ENCODE data around the gene CTCF. TPM values are rescaled to one million over a fixed set of nuclear protein-coding genes. Genes with fewer than 3 reads are reported as not detected.
A peak's percentile ranks its signal among the peaks of the same experiment; 100 is the strongest.

Gene CTCF
- total RNA-seq, 1 donor from 2014 or later = 25.9 TPM

GRCh38 chr16:67667817-67668494 lies 105.6 kb downstream of the CTCF start:
- peak overlapping the region; percentile 79 for H3K4me3 ChIP-seq (ENCODE audit: low read depth, low read length)
- peak; percentile 52 for DNase-seq (ENCODE audit: low read depth)
- TF ChIP-seq, protein P1, sequence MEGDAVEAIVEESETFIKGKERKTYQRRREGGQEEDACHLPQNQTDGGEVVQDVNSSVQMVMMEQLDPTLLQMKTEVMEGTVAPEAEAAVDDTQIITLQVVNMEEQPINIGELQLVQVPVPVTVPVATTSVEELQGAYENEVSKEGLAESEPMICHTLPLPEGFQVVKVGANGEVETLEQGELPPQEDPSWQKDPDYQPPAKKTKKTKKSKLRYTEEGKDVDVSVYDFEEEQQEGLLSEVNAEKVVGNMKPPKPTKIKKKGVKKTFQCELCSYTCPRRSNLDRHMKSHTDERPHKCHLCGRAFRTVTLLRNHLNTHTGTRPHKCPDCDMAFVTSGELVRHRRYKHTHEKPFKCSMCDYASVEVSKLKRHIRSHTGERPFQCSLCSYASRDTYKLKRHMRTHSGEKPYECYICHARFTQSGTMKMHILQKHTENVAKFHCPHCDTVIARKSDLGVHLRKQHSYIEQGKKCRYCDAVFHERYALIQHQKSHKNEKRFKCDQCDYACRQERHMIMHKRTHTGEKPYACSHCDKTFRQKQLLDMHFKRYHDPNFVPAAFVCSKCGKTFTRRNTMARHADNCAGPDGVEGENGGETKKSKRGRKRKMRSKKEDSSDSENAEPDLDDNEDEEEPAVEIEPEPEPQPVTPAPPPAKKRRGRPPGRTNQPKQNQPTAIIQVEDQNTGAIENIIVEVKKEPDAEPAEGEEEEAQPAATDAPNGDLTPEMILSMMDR (conservative IDR thresholded peaks at IDR 0.05; ENCODE audit: low read depth, low read length) = peak; percentile 89

- TF ChIP-seq, protein P1 (conservative IDR thresholded peaks at IDR 0.05; ENCODE audit: low read depth, low read length) = no peak
- H3K4me3 ChIP-seq (ENCODE audit: low read depth, low read length) = no peak overlapping the region
- no peak for DNase-seq (ENCODE audit: low read depth)
Observed at GRCh38 chr16:67668495-67669157, 106.3 kb downstream of the CTCF start.

- TF ChIP-seq, protein P1 (conservative IDR thresholded peaks at IDR 0.05; ENCODE audit: low read depth, low read length) = no peak
- no peak for DNase-seq (ENCODE audit: low read depth)
- H3K4me3 ChIP-seq (ENCODE audit: low read depth, low read length) = no peak overlapping the region
Observed at GRCh38 chr16:67669499-67670101, 107.3 kb downstream of the CTCF start.

GRCh38 chr16:67672306-67672705 lies 110.0 kb downstream of the CTCF start:
- DNase-seq (ENCODE audit: low read depth) = no peak
- H3K4me3 ChIP-seq (ENCODE audit: low read depth, low read length) = no peak overlapping the region
- TF ChIP-seq, protein P1 (conservative IDR thresholded peaks at IDR 0.05; ENCODE audit: low read depth, low read length) = no peak

DNA sequence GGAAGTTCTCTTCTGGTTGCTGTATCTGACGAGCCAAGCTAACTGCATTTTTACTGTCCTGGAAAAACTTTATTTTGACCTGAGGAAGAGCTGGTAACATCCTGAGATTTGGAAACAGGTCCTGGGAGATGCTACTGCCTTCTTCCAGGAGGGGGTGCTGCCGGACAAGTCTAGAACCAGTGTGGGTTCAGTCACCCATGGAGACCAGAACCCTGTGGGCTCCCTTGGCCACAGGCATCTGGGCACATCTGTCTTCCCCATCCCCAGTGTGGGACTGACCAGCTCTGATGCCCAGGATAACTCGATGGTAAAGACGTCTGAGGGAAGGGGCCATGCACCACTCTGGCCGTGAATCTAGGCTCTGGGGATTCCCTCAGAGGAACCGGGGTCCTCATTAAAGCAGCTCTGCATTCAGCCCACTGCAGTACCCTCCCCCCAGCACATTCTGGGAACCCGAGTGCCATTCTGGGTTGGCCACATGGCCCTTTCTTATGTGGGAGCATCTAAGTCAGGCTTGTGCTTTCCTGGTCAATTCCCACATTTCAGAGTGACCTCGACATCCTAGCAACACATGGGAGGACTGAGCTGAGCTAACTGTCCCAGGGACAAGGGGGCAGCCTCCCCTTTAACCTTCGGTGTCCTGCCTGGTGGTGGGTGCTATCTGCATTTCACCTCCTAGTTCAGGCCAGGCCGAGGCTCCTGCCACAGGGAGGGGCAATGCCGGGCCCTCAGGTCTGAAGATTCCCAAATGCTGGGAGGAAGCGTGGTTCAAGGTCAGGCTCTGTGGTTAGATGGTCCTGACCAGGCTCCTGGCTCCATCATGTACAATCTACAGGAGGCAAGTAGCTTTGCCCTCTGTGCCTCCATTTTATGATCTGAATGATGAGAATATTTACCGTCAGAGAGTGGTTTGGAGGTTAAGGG lies 110.7 kb downstream of the CTCF start:
- no peak overlapping the region for H3K4me3 ChIP-seq (ENCODE audit: low read depth, low read length)
- DNase-seq (ENCODE audit: low read depth) = no peak
- TF ChIP-seq, protein P1 (conservative IDR thresholded peaks at IDR 0.05; ENCODE audit: low read depth, low read length) = peak; percentile 91

DNA sequence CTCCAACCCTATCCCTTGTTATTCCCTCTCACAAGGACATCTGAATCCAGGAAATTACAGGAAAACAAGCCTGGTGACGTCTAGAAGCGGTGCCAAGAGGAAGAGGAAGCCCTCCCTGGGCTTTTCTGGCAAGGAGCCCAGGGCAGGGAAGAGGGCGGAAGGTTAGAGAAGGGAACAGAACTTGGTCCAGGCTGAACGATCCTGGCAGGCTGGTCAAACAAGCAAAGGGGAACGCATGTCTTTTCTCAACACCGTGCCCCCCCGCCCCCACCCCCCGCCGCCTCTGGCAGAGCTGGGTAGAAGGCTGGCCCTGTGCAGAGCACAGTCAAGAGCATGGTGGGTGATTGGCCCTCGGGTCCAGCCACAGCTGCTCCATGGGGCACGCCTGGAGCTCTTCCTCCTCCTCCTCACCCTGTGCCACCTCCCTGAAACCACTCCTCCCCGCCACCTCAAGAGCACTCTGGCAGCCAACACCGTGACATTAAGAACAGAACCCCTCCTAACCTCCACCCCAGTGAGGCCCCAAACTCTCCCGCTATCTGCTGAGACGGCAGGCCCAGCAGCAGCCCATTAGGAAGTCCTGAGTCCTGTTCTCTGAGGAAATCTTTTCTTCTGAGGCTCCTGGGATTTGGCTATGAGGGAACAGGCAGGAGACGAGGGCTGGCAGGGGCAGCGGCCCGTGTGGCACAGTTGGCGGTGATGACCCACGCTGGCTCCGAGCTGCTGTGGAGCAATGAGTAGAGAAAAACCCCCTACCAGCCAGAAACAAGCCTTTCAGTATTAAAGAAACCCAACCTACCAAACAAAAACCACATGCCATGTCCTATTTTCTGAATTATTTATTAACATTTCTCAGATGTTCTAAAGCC lies 111.6 kb downstream of the CTCF start:
- no peak overlapping the region for H3K4me3 ChIP-seq (ENCODE audit: low read depth, low read length)
- no peak for DNase-seq (ENCODE audit: low read depth)

More for the DNA sequence above, 111.6 kb downstream of the CTCF start:
- TF ChIP-seq, protein P1 (conservative IDR thresholded peaks at IDR 0.05; ENCODE audit: low read depth, low read length) = no peak

Data from epithelial cell of proximal tubule (primary cell).